Measurements from ENCODE around the gene CHGA. TPM values are rescaled to one million over a fixed set of nuclear protein-coding genes. Genes with fewer than 3 reads are reported as not detected.

Gene CHGA, protein sequence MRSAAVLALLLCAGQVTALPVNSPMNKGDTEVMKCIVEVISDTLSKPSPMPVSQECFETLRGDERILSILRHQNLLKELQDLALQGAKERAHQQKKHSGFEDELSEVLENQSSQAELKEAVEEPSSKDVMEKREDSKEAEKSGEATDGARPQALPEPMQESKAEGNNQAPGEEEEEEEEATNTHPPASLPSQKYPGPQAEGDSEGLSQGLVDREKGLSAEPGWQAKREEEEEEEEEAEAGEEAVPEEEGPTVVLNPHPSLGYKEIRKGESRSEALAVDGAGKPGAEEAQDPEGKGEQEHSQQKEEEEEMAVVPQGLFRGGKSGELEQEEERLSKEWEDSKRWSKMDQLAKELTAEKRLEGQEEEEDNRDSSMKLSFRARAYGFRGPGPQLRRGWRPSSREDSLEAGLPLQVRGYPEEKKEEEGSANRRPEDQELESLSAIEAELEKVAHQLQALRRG
- not detected in 2 replicates for total RNA-seq

DNA sequence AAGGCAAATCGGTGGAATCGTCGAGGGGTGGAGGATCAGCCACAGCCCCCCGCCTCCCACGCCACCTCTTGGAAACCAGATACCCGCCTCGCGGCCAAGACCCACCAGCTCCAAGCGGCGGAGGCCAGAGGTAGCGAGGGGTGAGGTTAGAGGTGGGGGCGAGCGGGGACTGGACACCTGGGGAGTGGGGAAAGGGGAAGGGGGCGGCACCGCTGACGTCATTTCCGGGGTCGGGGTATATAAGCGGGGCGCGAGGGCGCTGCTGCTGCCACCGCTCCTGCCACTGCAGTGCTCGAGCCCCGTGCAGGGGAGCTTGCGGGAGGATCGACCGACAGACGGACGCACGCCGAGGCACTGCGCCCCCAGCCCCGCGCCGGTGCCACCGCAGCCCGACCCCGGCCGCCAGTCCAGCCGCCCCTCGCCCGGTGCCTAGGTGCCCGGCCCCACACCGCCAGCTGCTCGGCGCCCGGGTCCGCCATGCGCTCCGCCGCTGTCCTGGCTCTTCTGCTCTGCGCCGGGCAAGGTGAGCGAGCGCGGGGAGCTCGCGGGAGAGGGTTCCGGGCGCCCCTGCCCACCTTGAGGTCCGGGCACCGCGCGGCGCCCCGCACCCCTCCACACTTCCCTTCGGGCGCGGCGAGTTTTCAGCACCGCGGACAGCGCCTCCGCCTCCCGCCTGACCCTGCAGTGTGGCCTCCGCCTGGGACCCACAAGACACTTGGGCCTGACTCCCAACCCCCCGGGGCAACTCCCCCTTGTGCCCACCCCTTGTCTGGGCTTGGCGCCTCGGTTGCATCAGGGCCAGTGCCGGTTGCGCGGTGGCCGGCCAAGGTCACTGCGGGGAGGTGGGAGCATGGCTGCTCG is at the start of gene CHGA:
Gene CHGA, plus strand, starts transcription at position 268 of the 861 bp plus-strand sequence. Its CDS starts 210 bp downstream, at position 478.

Other genes with a start within 250 kb of the CHGA start
- 17.5 and 19.3 TPM in 2 replicates for gene LGMN, start 174.5 kb upstream of the CHGA start, total RNA-seq
- 35.2 and 55.8 TPM in 2 replicates for gene GOLGA5, start 128.8 kb upstream of the CHGA start, total RNA-seq
- gene ITPK1, start 192.8 kb downstream of the CHGA start, total RNA-seq = 21.3 and 27.1 TPM in 2 replicates